ENCODE measurements around the gene ALDH1L1. TPM values are rescaled to one million over a fixed set of nuclear protein-coding genes. Genes with fewer than 3 reads are reported as not detected.

Gene ALDH1L1
- total RNA-seq, 5 donors from 2014 or later (not counting 1 experiment from before 2014, with no cell fraction given), result 0.19 to 1.6 (median 0.20) TPM; not detected in 2

DNA sequence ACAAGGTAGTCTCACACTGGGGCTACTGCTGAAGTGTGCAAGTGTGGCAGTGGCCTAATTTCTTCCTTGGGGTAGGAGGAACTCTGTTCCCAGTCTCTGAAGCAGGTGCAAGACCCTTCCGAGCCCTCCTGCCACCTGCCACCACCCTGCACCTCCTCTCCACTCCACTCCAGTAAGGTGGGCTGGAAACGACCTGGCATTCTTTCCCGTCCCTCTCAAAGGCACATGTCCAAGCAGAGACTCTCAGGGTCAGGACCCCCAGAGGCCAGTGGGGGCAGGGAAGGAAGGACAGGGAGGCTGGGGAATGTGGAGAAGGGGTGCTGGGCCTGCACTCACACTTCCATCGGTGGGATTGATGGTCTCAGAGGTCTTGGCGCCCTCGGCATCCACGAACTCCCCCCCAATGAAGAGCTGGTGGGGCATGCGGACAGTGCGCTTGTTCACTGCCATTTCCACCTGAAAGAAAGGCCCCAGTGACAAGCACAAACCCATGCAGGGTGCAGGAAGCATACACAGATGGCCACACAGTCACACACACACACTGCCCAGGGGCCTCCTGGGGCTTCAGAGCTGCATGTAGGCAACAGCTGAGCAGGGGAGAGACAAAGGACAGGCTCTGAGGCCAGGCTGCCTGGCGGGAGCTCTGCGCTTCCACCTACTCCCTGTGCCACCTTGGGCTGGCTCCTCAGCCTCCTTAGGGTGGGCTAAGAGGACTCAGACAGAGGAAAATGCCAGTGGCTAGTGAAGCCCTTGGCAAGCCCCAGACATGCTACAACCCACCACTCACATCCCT is 43.8 kb downstream of the ALDH1L1 start:
- H3K27ac ChIP-seq (ENCODE audit: low read length), result no peak overlapping the region
- 88% methylated on average over 8 of the region's 11 CpGs for WGBS (ENCODE audit: insufficient coverage)
- ChIA-PET POLR2A (no interaction called here), CTCF (no interaction called here)
- Mint-ChIP-seq H3K4me1 (peaks cover 0 to 2% (median 0%) of the 10 kb centered on the region in 3 donors), H3K36me3 (no peaks in the 10 kb centered on the region), H3K27me3 (peaks cover 23 to 36% of the 10 kb centered on the region in 2 donors), H3K9me3 (no peaks in the 10 kb centered on the region), H3K4me3 (no peak overlapping the region), H3K27ac (no peak overlapping the region)
- H3K4me3 ChIP-seq (ENCODE audit: control insufficient read depth in 1 of 2, extremely low read depth in 1 of 2, low read length in 1 of 2), result no peak overlapping the region
- no peaks in the 10 kb centered on the region for H3K9me3 ChIP-seq
- H3K27me3 ChIP-seq (replicated peaks in 1 of 2; ENCODE audit: control insufficient read depth in 2 of 2, extremely low read depth in 1 of 2, insufficient read depth in 2 of 2, low read length in 1 of 2), result peaks cover 0 to 44% of the 10 kb centered on the region in 2 experiments
- DNase-seq (peak in 1 of 35 experiments; percentile 17), ATAC-seq (replicated peaks in 1 of 4) (no peak)
- H3K4me1 ChIP-seq (ENCODE audit: control insufficient read depth in 1 of 2, extremely low read depth in 1 of 2, insufficient read depth in 2 of 2, low read length in 2 of 2), result peaks cover 0 to 4% of the 10 kb centered on the region in 2 experiments
- no peaks in the 10 kb centered on the region for H3K36me3 ChIP-seq (ENCODE audit: control insufficient read depth in 2 of 2, extremely low read depth in 1 of 2, insufficient read depth in 1 of 2, low read length in 1 of 2)

DNA sequence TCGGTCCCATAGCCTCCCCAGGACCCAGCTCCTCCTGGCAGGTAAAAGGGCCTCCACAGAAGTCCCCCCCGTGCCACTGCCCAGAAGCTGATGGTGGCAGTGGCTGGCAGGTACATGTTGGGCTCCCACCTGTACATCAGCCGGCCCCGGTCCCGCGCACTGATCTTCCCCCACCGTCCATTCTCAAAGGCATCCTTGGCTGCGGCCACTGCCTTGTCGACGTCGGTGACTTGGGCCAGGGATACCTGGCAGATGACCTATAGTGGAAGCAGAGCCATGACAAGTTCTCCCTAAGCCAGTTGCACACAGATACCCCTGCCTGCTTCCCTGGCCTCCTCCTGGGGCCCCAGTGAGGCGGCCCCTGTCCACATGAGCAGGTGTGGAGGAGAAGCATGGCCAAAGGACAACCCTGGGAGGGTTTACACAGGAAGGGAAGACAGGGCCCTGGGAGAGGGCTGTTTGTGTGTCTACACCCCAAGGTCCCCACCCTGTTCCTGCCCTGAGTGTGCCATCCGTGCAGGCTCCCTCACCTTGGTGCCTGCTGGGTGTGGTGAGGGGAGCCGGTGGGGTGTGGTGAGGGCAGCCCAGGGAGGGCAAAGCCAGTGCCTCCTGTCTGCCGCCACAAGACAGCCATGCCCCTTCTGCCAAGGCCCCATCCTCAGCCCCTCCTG is 44.8 kb downstream of the ALDH1L1 start:
- no peaks in the 10 kb centered on the region for H3K36me3 ChIP-seq (ENCODE audit: control insufficient read depth in 2 of 2, extremely low read depth in 1 of 2, insufficient read depth in 1 of 2, low read length in 1 of 2)
- CTCF ChIA-PET, result interaction anchor here in 1 of 2 donors (0.9 kb wide), 1 partner anchor 11 kb away, joined by 4 read pairs; no protein-coding TSS in a partner anchor
- POLR2A ChIA-PET, result no interaction called here
- WGBS (ENCODE audit: insufficient coverage), result 84% methylated on average over 12 of the region's 15 CpGs
- H3K4me3 ChIP-seq (ENCODE audit: control insufficient read depth in 1 of 2, extremely low read depth in 1 of 2, low read length in 1 of 2), result no peak overlapping the region
- H3K27me3 ChIP-seq (replicated peaks in 1 of 2; ENCODE audit: control insufficient read depth in 2 of 2, extremely low read depth in 1 of 2, insufficient read depth in 2 of 2, low read length in 1 of 2), result peaks cover 0 to 51% of the 10 kb centered on the region in 2 experiments
- Mint-ChIP-seq H3K27me3 (peaks cover 23 to 33% of the 10 kb centered on the region in 2 donors), H3K27ac (no peak overlapping the region), H3K9me3 (no peaks in the 10 kb centered on the region), H3K4me3 (no peak overlapping the region), H3K36me3 (no peaks in the 10 kb centered on the region), H3K4me1 (peaks cover 0 to 2% (median 0%) of the 10 kb centered on the region in 3 donors)
- no peaks in the 10 kb centered on the region for H3K9me3 ChIP-seq
- DNase-seq, result peak in 2 of 35 experiments; percentile 2 to 19
- ATAC-seq (replicated peaks in 1 of 4), result no peak
- H3K27ac ChIP-seq (ENCODE audit: low read length), result no peak overlapping the region
- H3K4me1 ChIP-seq (ENCODE audit: control insufficient read depth in 1 of 2, extremely low read depth in 1 of 2, insufficient read depth in 2 of 2, low read length in 2 of 2), result peaks cover 0 to 4% of the 10 kb centered on the region in 2 experiments

DNA sequence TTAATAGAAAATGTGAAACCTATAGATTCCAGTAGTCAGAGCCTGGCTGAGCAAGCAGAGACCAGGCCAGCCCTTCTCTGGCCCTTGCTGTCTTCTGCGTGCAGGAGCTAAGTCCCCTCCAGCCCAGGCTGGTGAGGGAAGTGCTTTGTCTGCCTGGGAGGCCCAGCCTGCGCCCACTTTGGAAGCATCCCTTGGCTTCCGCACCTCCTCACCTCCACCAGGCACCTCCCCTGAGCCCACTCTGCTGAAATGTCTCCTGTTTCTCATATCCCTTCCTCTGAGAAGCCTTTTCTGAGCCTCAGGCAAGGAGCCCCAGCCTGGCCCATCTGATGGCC is 45.3 kb downstream of the ALDH1L1 start:
- no peaks in the 10 kb centered on the region for H3K36me3 ChIP-seq (ENCODE audit: control insufficient read depth in 2 of 2, extremely low read depth in 1 of 2, insufficient read depth in 1 of 2, low read length in 1 of 2)
- DNase-seq (peak in 1 of 35 experiments; percentile 15), ATAC-seq (replicated peaks in 1 of 4) (no peak)
- peaks cover 0 to 4% of the 10 kb centered on the region in 2 experiments for H3K4me1 ChIP-seq (ENCODE audit: control insufficient read depth in 1 of 2, extremely low read depth in 1 of 2, insufficient read depth in 2 of 2, low read length in 2 of 2)
- H3K9me3 ChIP-seq, result no peaks in the 10 kb centered on the region
- 100% methylated on average over 3 of the region's 3 CpGs for WGBS (ENCODE audit: insufficient coverage)
- CTCF ChIA-PET, result interaction anchor here (0.6 to 0.9 kb wide), 2 partner anchors 11 to 1763 kb away, joined by 3 to 4 read pairs; no protein-coding TSS in a partner anchor
- no peak overlapping the region for H3K4me3 Mint-ChIP-seq
- peaks cover 23 to 33% of the 10 kb centered on the region in 2 donors for H3K27me3 Mint-ChIP-seq
- H3K36me3 Mint-ChIP-seq, result no peaks in the 10 kb centered on the region
- H3K4me1 Mint-ChIP-seq, result peaks cover 0 to 2% (median 0%) of the 10 kb centered on the region in 3 donors
- POLR2A ChIA-PET, result no interaction called here
- no peak overlapping the region for H3K4me3 ChIP-seq (ENCODE audit: control insufficient read depth in 1 of 2, extremely low read depth in 1 of 2, low read length in 1 of 2)
- H3K9me3 Mint-ChIP-seq, result no peaks in the 10 kb centered on the region
- peaks cover 0 to 54% of the 10 kb centered on the region in 2 experiments for H3K27me3 ChIP-seq (replicated peaks in 1 of 2; ENCODE audit: control insufficient read depth in 2 of 2, extremely low read depth in 1 of 2, insufficient read depth in 2 of 2, low read length in 1 of 2)
- no peak overlapping the region for H3K27ac Mint-ChIP-seq
- H3K27ac ChIP-seq (ENCODE audit: low read length), result no peak overlapping the region

DNA sequence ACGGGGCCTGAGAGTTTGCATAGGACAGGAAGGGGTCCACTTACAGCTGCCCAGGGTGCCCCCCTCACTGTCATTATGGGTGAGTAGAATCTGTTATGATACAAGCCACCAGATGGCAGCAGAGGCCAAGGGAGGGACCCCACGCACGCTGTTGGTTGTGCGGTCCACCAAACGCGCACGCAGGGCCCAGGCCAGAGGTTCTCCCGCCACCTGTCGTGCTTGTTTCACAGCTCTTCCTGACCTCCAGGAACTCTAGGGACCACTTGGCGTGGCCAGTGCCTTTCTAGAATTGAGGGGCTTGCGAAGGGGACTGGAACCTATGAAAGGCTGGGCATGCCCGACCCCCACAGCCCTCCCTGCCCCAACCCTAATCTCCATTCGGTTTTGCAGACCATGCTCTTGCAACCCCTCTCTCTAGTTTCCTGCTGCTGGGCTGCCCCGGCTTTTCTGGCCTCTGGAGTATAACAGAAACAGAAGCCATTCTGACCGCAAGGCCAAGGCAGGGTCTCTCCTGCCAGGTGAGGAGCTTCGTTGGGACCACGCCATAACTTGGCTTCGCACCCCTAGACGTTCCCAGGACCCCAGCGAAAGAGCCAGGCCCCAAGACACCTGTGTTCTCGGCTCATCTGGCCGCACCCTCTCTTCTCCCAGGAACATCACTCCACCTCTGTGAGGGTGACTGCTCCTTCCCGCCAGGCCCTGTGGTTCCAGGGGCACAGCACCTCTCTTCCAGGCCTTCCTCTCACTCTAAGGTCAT is 46.0 kb downstream of the ALDH1L1 start:
- POLR2A ChIA-PET, result no interaction called here
- ATAC-seq (replicated peaks in 1 of 4), result peak; percentile 58 to 60 (median 60)
- H3K9me3 Mint-ChIP-seq, result no peaks in the 10 kb centered on the region

DNA sequence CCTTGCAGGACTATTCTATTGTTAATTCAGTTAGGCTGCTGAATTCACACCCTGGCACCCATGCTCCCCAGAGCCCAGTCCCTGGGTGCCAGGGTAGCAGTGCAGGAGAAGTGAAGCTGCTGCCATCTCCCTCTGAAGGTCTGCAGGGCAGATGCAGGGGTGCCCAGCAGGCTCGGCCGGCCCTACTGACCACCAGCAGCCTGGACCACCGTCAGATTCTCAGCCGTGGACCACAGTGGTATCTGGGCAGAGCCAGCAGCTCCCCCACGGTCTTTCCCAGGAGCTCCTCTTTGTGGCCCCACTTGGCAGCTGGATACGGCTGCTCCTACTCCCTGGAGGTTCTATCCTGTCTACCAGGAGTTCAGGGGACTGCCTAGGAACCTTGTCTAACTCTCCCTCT is 46.8 kb downstream of the ALDH1L1 start:
- Mint-ChIP-seq H3K4me3 (no peak overlapping the region), H3K27me3 (peaks cover 15 to 23% of the 10 kb centered on the region in 2 donors), H3K9me3 (no peaks in the 10 kb centered on the region), H3K36me3 (no peaks in the 10 kb centered on the region), H3K4me1 (peaks cover 0 to 2% (median 0%) of the 10 kb centered on the region in 3 donors), H3K27ac (no peak overlapping the region)
- ATAC-seq (replicated peaks in 1 of 4), result no peak
- H3K36me3 ChIP-seq (ENCODE audit: control insufficient read depth in 2 of 2, extremely low read depth in 1 of 2, insufficient read depth in 1 of 2, low read length in 1 of 2), result no peaks in the 10 kb centered on the region
- ChIA-PET POLR2A (no interaction called here), CTCF (interaction anchor here (0.6 to 1.8 kb wide), 3 partner anchors 18 to 255 kb away, joined by 3 to 4 read pairs (median 4); no protein-coding TSS in a partner anchor)
- peak in 1 of 35 experiments; percentile 20 for DNase-seq
- no peak overlapping the region for H3K4me3 ChIP-seq (ENCODE audit: control insufficient read depth in 1 of 2, extremely low read depth in 1 of 2, low read length in 1 of 2)
- peaks cover 0 to 4% of the 10 kb centered on the region in 2 experiments for H3K4me1 ChIP-seq (ENCODE audit: control insufficient read depth in 1 of 2, extremely low read depth in 1 of 2, insufficient read depth in 2 of 2, low read length in 2 of 2)
- 63% methylated on average over 6 of the region's 6 CpGs for WGBS (ENCODE audit: insufficient coverage)
- H3K27ac ChIP-seq (ENCODE audit: low read length), result no peak overlapping the region
- no peaks in the 10 kb centered on the region for H3K9me3 ChIP-seq
- peaks cover 0 to 57% of the 10 kb centered on the region in 2 experiments for H3K27me3 ChIP-seq (replicated peaks in 1 of 2; ENCODE audit: control insufficient read depth in 2 of 2, extremely low read depth in 1 of 2, insufficient read depth in 2 of 2, low read length in 1 of 2)

More for the DNA sequence above, 46.0 kb downstream of the ALDH1L1 start:
- peaks cover 0 to 4% of the 10 kb centered on the region in 2 experiments for H3K4me1 ChIP-seq (ENCODE audit: control insufficient read depth in 1 of 2, extremely low read depth in 1 of 2, insufficient read depth in 2 of 2, low read length in 2 of 2)
- Mint-ChIP-seq H3K4me3 (no peak overlapping the region), H3K36me3 (no peaks in the 10 kb centered on the region), H3K27ac (no peak overlapping the region), H3K27me3 (peaks cover 19 to 27% of the 10 kb centered on the region in 2 donors), H3K4me1 (peaks cover 0 to 2% (median 0%) of the 10 kb centered on the region in 3 donors)
- WGBS (ENCODE audit: insufficient coverage), result 46% methylated on average over 19 of the region's 23 CpGs
- H3K9me3 ChIP-seq, result no peaks in the 10 kb centered on the region
- peaks cover 0 to 58% of the 10 kb centered on the region in 2 experiments for H3K27me3 ChIP-seq (replicated peaks in 1 of 2; ENCODE audit: control insufficient read depth in 2 of 2, extremely low read depth in 1 of 2, insufficient read depth in 2 of 2, low read length in 1 of 2)
- H3K27ac ChIP-seq (ENCODE audit: low read length), result no peak overlapping the region
- CTCF ChIA-PET, result interaction anchor here (0.6 to 1.8 kb wide), 4 partner anchors 10 to 1764 kb away, joined by 3 to 4 read pairs (median 4); no protein-coding TSS in a partner anchor
- peak in 27 of 35 experiments; percentile 9 to 56 (median 32) for DNase-seq
- H3K4me3 ChIP-seq (ENCODE audit: control insufficient read depth in 1 of 2, extremely low read depth in 1 of 2, low read length in 1 of 2), result no peak overlapping the region
- H3K36me3 ChIP-seq (ENCODE audit: control insufficient read depth in 2 of 2, extremely low read depth in 1 of 2, insufficient read depth in 1 of 2, low read length in 1 of 2), result no peaks in the 10 kb centered on the region
